DND-41 (cell line): ENCODE measurements around the gene CDC42BPG.

ENCODE experiments used
- EZH2 ChIP-seq: IDR thresholded peaks from 3 replicates; pipeline ENCODE4 v1.6.1; 2012; ENCODE audit warnings: borderline replicate concordance, low read depth, mild to moderate bottlenecking, moderate library complexity, low read length, inconsistent platforms; ENCODE audit not compliant: severe bottlenecking
- TF ChIP-seq, protein P1 (sequence below): IDR thresholded peaks from 2 replicates; pipeline ENCODE4 v1.5.1; 2012; ENCODE audit warnings: borderline replicate concordance, low read length, moderate library complexity, mild to moderate bottlenecking; ENCODE audit not compliant: poor library complexity, severe bottlenecking; ENCODE audit errors: extremely low read depth

DNA sequence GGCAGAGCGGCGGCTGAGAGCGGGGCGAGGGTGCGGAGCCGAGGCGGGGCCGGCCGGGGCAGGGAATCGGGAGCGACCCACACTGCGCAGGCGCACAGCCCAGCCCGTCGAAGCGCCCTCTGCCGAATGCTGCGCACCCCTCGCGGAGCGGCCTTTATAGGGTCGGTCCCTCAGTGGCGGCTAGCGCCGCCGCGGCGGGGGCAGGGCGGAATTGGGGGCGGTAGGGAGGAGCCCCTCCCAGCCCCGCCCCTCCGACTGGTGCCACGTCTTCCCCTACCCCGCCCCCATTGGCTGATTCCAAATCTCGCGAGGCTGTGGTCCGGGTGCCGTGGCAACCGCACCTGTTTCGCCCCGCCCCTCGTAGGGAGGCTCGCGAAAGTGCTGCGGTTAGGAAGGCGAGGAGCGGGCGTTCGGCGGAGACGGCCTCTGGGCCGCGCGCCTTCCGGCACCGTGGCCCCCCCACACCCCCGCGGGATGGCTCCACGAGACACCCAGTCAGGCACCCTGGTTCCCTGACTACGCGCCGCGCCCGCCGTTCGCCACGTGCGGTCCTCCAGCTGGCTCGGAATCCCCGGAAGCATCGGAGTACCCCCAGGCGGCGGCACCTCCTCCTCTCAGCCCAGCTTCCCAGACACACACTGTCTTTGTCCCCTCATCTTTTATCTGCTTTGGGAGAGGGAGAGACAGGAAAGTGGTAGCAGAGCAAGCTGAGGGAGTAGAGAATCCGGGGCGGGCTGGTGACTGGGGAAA, 34.2 kb upstream of the CDC42BPG start, which contains the start of gene EHD1:
- TF ChIP-seq, protein P1, sequence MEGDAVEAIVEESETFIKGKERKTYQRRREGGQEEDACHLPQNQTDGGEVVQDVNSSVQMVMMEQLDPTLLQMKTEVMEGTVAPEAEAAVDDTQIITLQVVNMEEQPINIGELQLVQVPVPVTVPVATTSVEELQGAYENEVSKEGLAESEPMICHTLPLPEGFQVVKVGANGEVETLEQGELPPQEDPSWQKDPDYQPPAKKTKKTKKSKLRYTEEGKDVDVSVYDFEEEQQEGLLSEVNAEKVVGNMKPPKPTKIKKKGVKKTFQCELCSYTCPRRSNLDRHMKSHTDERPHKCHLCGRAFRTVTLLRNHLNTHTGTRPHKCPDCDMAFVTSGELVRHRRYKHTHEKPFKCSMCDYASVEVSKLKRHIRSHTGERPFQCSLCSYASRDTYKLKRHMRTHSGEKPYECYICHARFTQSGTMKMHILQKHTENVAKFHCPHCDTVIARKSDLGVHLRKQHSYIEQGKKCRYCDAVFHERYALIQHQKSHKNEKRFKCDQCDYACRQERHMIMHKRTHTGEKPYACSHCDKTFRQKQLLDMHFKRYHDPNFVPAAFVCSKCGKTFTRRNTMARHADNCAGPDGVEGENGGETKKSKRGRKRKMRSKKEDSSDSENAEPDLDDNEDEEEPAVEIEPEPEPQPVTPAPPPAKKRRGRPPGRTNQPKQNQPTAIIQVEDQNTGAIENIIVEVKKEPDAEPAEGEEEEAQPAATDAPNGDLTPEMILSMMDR: peak; percentile 78
- no peak for TF ChIP-seq EZH2
